ENCODE measurements around the gene PRR29.
A peak's percentile ranks its signal among the peaks of the same experiment; 100 is the strongest.

Gene PRR29

DNA sequence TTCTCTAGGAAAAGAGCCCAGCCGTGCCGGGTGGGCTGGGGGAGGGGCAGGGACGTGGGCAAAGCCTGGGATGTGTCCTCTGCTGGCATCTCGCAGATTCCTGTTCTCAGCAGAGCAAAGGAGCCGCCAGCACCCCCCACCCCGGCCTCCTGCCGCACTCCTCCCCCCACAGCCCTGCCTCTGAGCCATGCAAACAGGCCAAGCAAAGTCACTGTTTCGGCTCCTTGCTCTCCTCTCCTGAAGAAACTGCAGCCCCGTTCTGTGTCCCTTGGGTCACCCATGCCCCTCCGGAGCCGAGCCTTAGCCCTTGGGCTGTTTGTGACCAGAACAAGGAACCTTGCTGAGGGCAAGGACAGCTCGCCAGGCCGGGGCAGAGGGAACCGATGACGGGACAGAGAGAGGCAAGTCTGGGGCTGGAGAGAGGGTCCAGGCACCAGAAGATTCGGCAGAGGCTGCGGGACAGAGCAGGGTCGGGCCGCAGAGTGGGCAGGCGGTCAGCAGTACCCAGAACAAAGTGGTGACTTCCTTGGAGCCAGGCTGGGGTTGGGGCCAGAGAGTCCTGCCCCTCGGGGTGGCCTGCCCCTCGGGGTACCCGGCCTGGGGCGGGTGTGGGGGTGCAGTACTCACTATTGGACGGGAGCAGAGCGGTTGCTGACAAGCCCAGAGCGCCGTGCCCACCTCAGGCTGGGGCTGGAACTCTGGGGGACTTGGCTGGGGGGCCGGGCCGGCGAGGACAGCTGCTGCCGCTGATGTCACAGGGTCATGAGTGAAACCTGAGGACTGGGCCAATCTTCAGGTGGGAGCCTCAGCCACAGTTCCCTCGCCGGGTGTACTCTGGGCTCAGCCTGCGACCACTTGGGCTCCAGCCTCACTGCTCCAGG is 9.2 kb upstream of the PRR29 start:
- no peak for DNase-seq (ENCODE audit: low read depth)
- TF ChIP-seq CTCF (IDR thresholded peaks at IDR 0.05; ENCODE audit: insufficient read depth, low read depth, low read length, missing control alignments), result no peak
- no peak overlapping the region for H3K4me3 ChIP-seq (ENCODE audit: low read length)

- H3K4me3 ChIP-seq (ENCODE audit: low read length), result no peak overlapping the region
- no peak for TF ChIP-seq CTCF (IDR thresholded peaks at IDR 0.05; ENCODE audit: insufficient read depth, low read depth, low read length, missing control alignments)
- no peak for DNase-seq (ENCODE audit: low read depth)
Measured at GRCh38 chr17:63989622-63990345, 8.4 kb upstream of the PRR29 start.

GRCh38 chr17:63991611-63992010 is 6.5 kb upstream of the PRR29 start:
- H3K4me3 ChIP-seq (ENCODE audit: low read length), result no peak overlapping the region
- no peak for DNase-seq (ENCODE audit: low read depth)
- no peak for TF ChIP-seq CTCF (IDR thresholded peaks at IDR 0.05; ENCODE audit: insufficient read depth, low read depth, low read length, missing control alignments)

GRCh38 chr17:63993368-63993985 is 4.7 kb upstream of the PRR29 start:
- no peak for TF ChIP-seq CTCF (IDR thresholded peaks at IDR 0.05; ENCODE audit: insufficient read depth, low read depth, low read length, missing control alignments)
- H3K4me3 ChIP-seq (ENCODE audit: low read length), result no peak overlapping the region
- peak; percentile 23 for DNase-seq (ENCODE audit: low read depth)

DNA sequence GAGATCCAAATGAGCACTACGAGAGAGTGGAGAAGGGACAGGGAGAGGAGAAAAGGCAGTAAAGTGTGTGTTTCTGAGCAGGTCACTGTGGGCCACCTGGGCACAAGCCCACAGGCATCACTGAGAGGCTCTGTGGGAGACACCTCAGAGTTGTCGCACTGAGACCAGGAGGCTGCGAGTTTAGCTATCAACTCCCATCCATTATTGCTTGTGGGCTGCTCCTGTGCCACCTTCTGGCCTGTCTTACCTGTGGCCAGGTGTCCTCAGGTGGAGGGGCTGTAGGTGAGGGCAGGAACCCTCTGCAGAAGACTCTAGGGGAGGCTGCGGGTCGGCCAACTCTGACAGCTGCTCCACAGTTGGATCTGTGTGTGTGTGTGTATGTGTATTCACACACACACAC is 2.5 kb upstream of the PRR29 start:
- no peak for TF ChIP-seq CTCF (IDR thresholded peaks at IDR 0.05; ENCODE audit: insufficient read depth, low read depth, low read length, missing control alignments)
- H3K4me3 ChIP-seq (ENCODE audit: low read length), result no peak overlapping the region
- no peak for DNase-seq (ENCODE audit: low read depth)

GRCh38 chr17:63996430-63997182 is 1.5 kb upstream of the PRR29 start:
- H3K4me3 ChIP-seq (ENCODE audit: low read length), result no peak overlapping the region
- no peak for TF ChIP-seq CTCF (IDR thresholded peaks at IDR 0.05; ENCODE audit: insufficient read depth, low read depth, low read length, missing control alignments)
- no peak for DNase-seq (ENCODE audit: low read depth)
